HEK293 (cell line): ENCODE measurements around the gene SEC11A.

Experiments used
- CTCF ChIP-seq: fragments of 450-650 bp; formaldehyde crosslinking; IDR thresholded peaks from 2 replicates; pipeline ENCODE4 v1.5.1; 2016; ENCODE audit warnings: missing biosample characterization, missing genetic modification characterization
- KLF9 ChIP-seq: fragments of 450-650 bp; formaldehyde crosslinking; IDR thresholded peaks from 2 replicates; pipeline ENCODE4 v1.5.1; 2016; ENCODE audit warnings: missing biosample characterization, missing genetic modification characterization, low read depth
- MZF1 ChIP-seq: fragments of 450-650 bp; formaldehyde crosslinking; IDR thresholded peaks from 2 replicates; pipeline ENCODE4 v1.5.1; 2017; ENCODE audit warnings: missing biosample characterization, missing genetic modification characterization, borderline replicate concordance
- PATZ1 ChIP-seq: fragments of 450-650 bp; formaldehyde crosslinking; IDR thresholded peaks from 2 replicates; pipeline ENCODE4 v1.5.1; 2016; ENCODE audit warnings: missing biosample characterization, missing genetic modification characterization
- PBX3 ChIP-seq: sonication (generic); formaldehyde crosslinking; IDR thresholded peaks from 2 replicates; pipeline ENCODE4 v1.8.1; 2022; ENCODE audit warnings: mild to moderate bottlenecking, moderate library complexity, missing genetic modification reagents
- ZFP37 ChIP-seq: fragments of 450-650 bp; formaldehyde crosslinking; IDR thresholded peaks from 2 replicates; pipeline ENCODE4 v1.5.1; 2016; ENCODE audit warnings: missing biosample characterization, missing genetic modification characterization
- ZNF660 ChIP-seq: fragments of 450-650 bp; IDR thresholded peaks from 2 replicates; pipeline ENCODE4 v1.5.1; 2018; ENCODE audit warnings: missing biosample characterization, mild to moderate bottlenecking, missing genetic modification characterization
- ZSCAN18 ChIP-seq: fragments of 450-650 bp; formaldehyde crosslinking; IDR thresholded peaks from 2 replicates; pipeline ENCODE4 v1.5.1; 2016; ENCODE audit warnings: missing biosample characterization, missing genetic modification characterization

GRCh38 chr15:84715441-84716035, 401 bp downstream of the SEC11A start:
- TF ChIP-seq ZNF660 (tag by site-specific recombination) = no peak
- no peak for TF ChIP-seq MZF1 (tag by site-specific recombination)
- no peak for TF ChIP-seq CTCF (tag by site-specific recombination)
- no peak for TF ChIP-seq ZSCAN18 (tag by site-specific recombination)
- TF ChIP-seq ZFP37 (tag by site-specific recombination) = no peak
- no peak for TF ChIP-seq PATZ1 (tag by site-specific recombination)
- TF ChIP-seq KLF9 (tag by site-specific recombination) = no peak
- TF ChIP-seq PBX3 (CRISPR knock-in tag) = no peak
